Sigmoid colon (tissue), 4 donors: ENCODE results near the gene SPATA6.

Experiments used
- EP300 ChIP-seq, 4 donors: sonication (generic); formaldehyde crosslinking; IDR thresholded peaks; one replicate each; pipeline ENCODE4 v1.6.1; 2017; ENCODE audit warnings: antibody characterized with exemption in 4 of 4
- POLR2AphosphoS5 ChIP-seq, 4 donors: sonication (generic); formaldehyde crosslinking; IDR thresholded peaks; one replicate each; pipeline ENCODE4 v1.6.1; 2017; ENCODE audit warnings: antibody characterized with exemption in 4 of 4

GRCh38 chr1:48254254-48254653 is 217.8 kb downstream of the SPATA6 start:
- TF ChIP-seq EP300 (IDR thresholded peaks at IDR 0.05) (no peak), POLR2AphosphoS5 (IDR thresholded peaks at IDR 0.05) (no peak)
